ENCODE results near the gene TCFL5. TPM values are rescaled to one million over a fixed set of nuclear protein-coding genes. Genes with fewer than 3 reads are reported as not detected.
A peak's percentile ranks its signal among the peaks of the same experiment; 100 is the strongest.

The TCFL5 gene
- total RNA-seq, 1 donor: 23.7 TPM

DNA sequence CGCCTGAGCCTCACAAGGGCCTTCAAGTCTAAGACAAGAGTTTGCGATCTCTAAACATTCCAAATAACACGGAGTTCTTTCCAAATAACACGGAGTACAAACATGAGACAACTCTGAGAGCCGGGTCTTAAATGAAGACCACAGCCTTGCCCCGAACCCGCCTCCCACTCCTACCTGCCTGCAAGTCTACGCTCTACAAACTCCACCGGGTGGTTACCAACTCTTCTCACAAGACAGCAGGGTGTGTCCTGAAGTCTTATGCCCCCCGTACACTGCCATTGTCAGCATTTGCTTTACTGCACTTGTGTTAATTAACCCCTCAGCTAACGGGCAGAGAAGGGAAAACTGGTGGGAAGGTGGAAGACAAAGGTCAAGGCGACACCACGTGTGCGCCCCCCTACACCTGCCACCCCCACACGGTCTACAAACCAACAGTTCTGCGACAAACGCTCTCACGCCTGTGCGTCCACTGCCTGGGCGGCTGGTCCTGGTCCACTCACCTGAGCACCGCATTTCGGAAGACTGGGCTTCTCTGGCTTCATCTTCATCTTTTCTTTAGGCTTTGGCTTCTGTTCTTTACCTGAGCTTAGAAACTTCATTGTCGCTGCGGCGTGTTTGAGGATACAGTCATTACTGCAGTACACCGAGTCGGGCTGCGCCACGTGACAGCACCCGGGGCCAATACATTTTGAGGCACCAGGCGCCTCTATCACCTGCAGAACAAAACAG, 45.2 kb upstream of the TCFL5 start:
- TF ChIP-seq, protein P1, sequence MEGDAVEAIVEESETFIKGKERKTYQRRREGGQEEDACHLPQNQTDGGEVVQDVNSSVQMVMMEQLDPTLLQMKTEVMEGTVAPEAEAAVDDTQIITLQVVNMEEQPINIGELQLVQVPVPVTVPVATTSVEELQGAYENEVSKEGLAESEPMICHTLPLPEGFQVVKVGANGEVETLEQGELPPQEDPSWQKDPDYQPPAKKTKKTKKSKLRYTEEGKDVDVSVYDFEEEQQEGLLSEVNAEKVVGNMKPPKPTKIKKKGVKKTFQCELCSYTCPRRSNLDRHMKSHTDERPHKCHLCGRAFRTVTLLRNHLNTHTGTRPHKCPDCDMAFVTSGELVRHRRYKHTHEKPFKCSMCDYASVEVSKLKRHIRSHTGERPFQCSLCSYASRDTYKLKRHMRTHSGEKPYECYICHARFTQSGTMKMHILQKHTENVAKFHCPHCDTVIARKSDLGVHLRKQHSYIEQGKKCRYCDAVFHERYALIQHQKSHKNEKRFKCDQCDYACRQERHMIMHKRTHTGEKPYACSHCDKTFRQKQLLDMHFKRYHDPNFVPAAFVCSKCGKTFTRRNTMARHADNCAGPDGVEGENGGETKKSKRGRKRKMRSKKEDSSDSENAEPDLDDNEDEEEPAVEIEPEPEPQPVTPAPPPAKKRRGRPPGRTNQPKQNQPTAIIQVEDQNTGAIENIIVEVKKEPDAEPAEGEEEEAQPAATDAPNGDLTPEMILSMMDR (IDR thresholded peaks at IDR 0.05; ENCODE audit: insufficient read depth, low read length): no peak
- no peak overlapping the region for H3K4me3 ChIP-seq (ENCODE audit: low read depth, low read length)
- no peak for DNase-seq (ENCODE audit: low read depth)

GRCh38 chr20:62906209-62906608, 44.6 kb upstream of the TCFL5 start:
- TF ChIP-seq, protein P1 (IDR thresholded peaks at IDR 0.05; ENCODE audit: insufficient read depth, low read length): no peak
- H3K4me3 ChIP-seq (ENCODE audit: low read depth, low read length): no peak overlapping the region
- no peak for DNase-seq (ENCODE audit: low read depth)

- TF ChIP-seq, protein P1 (IDR thresholded peaks at IDR 0.05; ENCODE audit: insufficient read depth, low read length): no peak
- no peak overlapping the region for H3K4me3 ChIP-seq (ENCODE audit: low read depth, low read length)
- no peak for DNase-seq (ENCODE audit: low read depth)
Observed at GRCh38 chr20:62905536-62906117, 44.0 kb upstream of the TCFL5 start.

DNA sequence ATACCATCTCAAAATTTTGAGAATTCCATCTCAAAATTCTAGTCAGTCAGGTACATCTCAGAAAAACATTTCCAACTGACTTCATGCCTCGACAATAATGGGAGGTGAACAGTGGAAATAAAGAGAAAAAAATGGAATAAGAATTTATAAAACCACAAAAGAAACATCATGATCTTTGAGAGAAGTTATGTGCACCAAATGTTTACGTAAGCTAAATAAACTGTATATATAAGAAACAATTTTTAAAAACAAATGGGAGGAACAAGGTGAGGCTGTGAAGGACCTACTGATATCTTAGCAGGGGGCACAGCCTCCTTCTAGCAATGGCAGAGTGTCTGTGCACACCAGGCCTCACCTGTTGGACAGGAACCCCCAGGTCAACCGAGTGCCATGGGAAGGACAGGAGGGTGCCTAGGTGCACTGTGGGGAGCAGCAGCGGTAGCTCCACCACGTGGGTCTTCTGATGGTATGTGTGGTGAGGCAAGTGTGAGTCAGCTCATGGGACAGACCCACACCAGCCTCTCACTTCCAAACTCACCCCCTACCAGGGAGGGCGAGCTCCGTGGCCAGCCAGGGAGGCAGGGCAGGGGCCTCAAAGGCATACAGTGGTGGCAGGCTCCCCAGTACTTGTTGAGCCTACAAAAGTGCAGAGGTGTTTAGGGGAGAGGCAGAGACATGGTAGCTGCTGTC, 41.4 kb upstream of the TCFL5 start:
- no peak overlapping the region for H3K4me3 ChIP-seq (ENCODE audit: low read depth, low read length)
- DNase-seq (ENCODE audit: low read depth): no peak
- TF ChIP-seq, protein P1 (IDR thresholded peaks at IDR 0.05; ENCODE audit: insufficient read depth, low read length): no peak

- DNase-seq (ENCODE audit: low read depth): no peak
- TF ChIP-seq, protein P1 (IDR thresholded peaks at IDR 0.05; ENCODE audit: insufficient read depth, low read length): no peak
- H3K4me3 ChIP-seq (ENCODE audit: low read depth, low read length): no peak overlapping the region
Observed at GRCh38 chr20:62901891-62902290, 40.3 kb upstream of the TCFL5 start.

DNA sequence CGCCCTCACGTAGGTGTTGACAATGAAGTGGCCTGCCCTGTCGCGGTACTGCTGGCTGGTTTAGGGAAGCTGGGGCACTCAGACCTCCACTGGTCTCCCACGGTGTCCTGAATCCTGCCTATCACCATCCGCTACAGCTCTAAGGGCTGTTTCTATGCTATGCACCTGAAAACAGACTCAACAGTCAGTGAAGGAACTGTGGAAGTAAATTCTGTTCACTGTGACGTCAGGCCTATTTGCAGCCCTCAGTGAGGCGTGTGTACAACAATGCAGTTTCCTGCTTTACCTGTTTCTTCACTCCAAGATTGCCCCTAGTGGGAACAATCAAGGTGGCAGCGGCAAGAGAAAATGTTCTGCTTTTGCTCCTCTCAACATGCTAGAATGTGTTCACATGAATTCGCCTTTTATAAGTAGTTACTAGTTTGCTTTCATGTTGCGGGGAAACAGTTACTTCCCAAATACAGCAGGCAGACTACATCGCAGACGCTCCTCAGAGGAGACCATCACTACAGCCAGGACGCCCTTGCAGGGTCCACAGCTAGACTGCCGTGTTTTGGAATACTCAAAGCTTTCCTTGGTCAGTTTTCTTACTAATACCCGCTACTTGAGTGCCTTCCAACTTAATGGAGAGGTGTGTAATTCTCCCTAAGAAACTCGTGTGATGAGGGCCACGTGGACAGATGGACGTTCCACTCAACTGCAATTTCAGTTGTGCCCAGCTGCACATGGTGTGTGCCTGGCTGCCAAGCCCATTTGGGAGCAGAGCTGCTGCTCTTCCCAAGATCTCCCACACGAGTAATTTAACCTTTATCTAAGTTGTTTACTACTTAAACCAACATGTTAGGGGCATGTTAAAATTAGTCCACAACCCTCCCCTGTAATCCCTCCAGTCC, 39.3 kb upstream of the TCFL5 start:
- H3K4me3 ChIP-seq (ENCODE audit: low read depth, low read length): no peak overlapping the region
- DNase-seq (ENCODE audit: low read depth): no peak
- TF ChIP-seq, protein P1 (IDR thresholded peaks at IDR 0.05; ENCODE audit: insufficient read depth, low read length): peak; percentile 14

Measured in fibroblast of the aortic adventitia (primary cell).